ENCODE results near the gene KCND2.

Gene KCND2

GRCh38 chr7:120311028-120311788 is 38.2 kb downstream of the KCND2 start:
- TF ChIP-seq CTCF (IDR thresholded peaks at IDR 0.05) = no peak

- no peak for TF ChIP-seq CTCF (IDR thresholded peaks at IDR 0.05)
Observed at GRCh38 chr7:120320218-120320961, 47.4 kb downstream of the KCND2 start.

- TF ChIP-seq CTCF (IDR thresholded peaks at IDR 0.05) = no peak
Observed at GRCh38 chr7:120327054-120327453, 54.1 kb downstream of the KCND2 start.

GRCh38 chr7:120332433-120332832 is 59.5 kb downstream of the KCND2 start:
- TF ChIP-seq CTCF (IDR thresholded peaks at IDR 0.05) = no peak

DNA sequence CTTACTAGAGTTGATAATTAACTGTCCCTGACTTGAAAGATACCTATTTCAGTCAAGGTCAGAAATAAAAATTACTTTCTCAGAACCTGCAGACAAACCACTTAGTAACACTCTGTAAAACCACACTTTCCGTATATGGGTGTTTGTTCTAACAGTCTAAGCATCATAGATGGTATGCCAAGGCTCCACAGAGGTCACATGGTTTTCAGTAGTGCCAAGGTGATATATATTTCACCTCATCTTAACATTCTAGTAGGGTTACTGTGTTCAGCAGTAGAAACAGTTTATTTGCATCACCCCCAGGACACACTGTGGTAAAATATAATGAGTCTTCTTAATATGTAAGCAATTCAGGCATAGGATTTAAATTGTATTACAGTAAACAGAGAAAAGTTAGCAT is 61.5 kb downstream of the KCND2 start:
- TF ChIP-seq CTCF (IDR thresholded peaks at IDR 0.05) = no peak

DNA sequence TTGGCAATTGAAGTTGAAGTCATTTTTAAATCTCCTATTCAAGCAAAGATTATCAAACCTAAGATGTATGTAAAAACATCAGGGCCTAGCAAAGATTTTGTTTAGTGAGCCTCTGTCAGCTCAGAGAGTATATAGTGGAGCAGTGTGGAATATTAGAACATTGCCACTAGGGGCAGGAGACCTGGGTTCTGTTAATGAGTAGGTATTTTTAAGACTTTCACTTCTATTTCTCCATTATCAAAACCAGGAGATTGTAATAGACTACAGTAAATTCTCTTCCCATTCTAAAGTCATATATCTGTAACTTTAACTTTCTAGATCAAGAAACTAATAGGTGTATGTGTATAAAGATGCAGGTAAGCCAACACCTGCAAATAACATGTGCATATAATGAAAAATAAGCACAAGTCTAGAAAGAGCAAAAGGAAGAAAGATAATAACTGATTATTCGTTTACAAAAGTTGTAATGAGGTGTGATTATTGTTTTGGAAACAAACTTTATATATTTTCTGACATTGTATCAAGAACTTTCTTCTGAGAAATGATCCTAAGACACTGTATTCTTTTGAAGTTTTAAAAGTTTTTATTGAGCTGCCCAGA is 64.4 kb downstream of the KCND2 start:
- peak; percentile 81 for TF ChIP-seq CTCF (IDR thresholded peaks at IDR 0.05)

DNA sequence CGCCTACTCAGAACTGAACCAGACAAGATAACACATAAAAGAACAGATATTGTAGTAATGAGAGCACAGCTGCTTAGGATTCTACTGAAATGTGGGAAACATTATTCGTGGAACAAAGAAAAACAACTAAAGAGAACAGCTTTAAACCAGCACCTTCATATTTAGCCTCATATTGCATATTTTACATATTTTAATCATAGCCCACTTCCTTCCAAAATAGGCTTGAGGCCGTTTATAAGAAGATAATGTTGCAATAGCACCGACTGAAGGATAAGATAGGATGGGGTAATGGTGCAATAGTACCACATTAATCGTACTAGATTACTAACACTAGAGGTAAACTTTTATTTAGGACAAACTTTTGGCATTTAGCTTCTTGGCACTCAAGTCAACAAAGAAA is 71.3 kb downstream of the KCND2 start:
- TF ChIP-seq CTCF (IDR thresholded peaks at IDR 0.05) = no peak
